ENCODE data around the gene SSX2IP. TPM values are rescaled to one million over a fixed set of nuclear protein-coding genes. Genes with fewer than 3 reads are reported as not detected.

The SSX2IP gene
- total RNA-seq, 1 donor from 2014 or later = 15.0 TPM

- H3K36me3 Mint-ChIP-seq (ENCODE audit: low read depth) = peaks cover 3% of the 10 kb centered on the region
- H3K4me1 Mint-ChIP-seq (ENCODE audit: low read depth) = peaks cover 19% of the 10 kb centered on the region
- intact Hi-C loops (cut with micrococcal nuclease) = no loop called here
- H3K27ac Mint-ChIP-seq = no peak overlapping the region
- peaks cover 21% of the 10 kb centered on the region for H3K9me3 Mint-ChIP-seq
- no peak overlapping the region for H3K4me3 Mint-ChIP-seq
- DNase-seq (ENCODE audit: low spot score) = no peak
- no peaks in the 10 kb centered on the region for H3K27me3 Mint-ChIP-seq (ENCODE audit: insufficient read depth)
Observed at GRCh38 chr1:84617349-84617748, 72.9 kb downstream of the SSX2IP start.

GRCh38 chr1:84615790-84616189 lies 74.5 kb downstream of the SSX2IP start:
- Mint-ChIP-seq H3K36me3 (ENCODE audit: low read depth) (peaks cover 3% of the 10 kb centered on the region), H3K27ac (no peak overlapping the region), H3K4me1 (ENCODE audit: low read depth) (peaks cover 21% of the 10 kb centered on the region), H3K27me3 (ENCODE audit: insufficient read depth) (no peaks in the 10 kb centered on the region), H3K9me3 (peaks cover 21% of the 10 kb centered on the region), H3K4me3 (no peak overlapping the region)
- no peak for DNase-seq (ENCODE audit: low spot score)
- intact Hi-C loops (cut with micrococcal nuclease) = no loop called here

- Mint-ChIP-seq H3K27ac (no peak overlapping the region), H3K9me3 (peaks cover 21% of the 10 kb centered on the region), H3K4me1 (ENCODE audit: low read depth) (peaks cover 6% of the 10 kb centered on the region), H3K27me3 (ENCODE audit: insufficient read depth) (no peaks in the 10 kb centered on the region), H3K36me3 (ENCODE audit: low read depth) (peaks cover 3% of the 10 kb centered on the region), H3K4me3 (no peak overlapping the region)
- DNase-seq (ENCODE audit: low spot score) = no peak
- intact Hi-C loops (cut with micrococcal nuclease) = no loop called here
Observed at GRCh38 chr1:84613887-84614286, 76.4 kb downstream of the SSX2IP start.

- DNase-seq (ENCODE audit: low spot score) = no peak
- no peak overlapping the region for H3K27ac Mint-ChIP-seq
- H3K36me3 Mint-ChIP-seq (ENCODE audit: low read depth) = peaks cover 3% of the 10 kb centered on the region
- H3K4me1 Mint-ChIP-seq (ENCODE audit: low read depth) = peaks cover 6% of the 10 kb centered on the region
- intact Hi-C loops (cut with micrococcal nuclease) = no loop called here
- no peaks in the 10 kb centered on the region for H3K27me3 Mint-ChIP-seq (ENCODE audit: insufficient read depth)
- no peak overlapping the region for H3K4me3 Mint-ChIP-seq
- H3K9me3 Mint-ChIP-seq = peaks cover 21% of the 10 kb centered on the region
Observed at GRCh38 chr1:84613026-84613425, 77.2 kb downstream of the SSX2IP start.

- no peak overlapping the region for H3K27ac Mint-ChIP-seq
- intact Hi-C loops (cut with micrococcal nuclease) = no loop called here
- H3K36me3 Mint-ChIP-seq (ENCODE audit: low read depth) = peaks cover 3% of the 10 kb centered on the region
- H3K27me3 Mint-ChIP-seq (ENCODE audit: insufficient read depth) = no peaks in the 10 kb centered on the region
- H3K4me3 Mint-ChIP-seq = no peak overlapping the region
- H3K4me1 Mint-ChIP-seq (ENCODE audit: low read depth) = peaks cover 6% of the 10 kb centered on the region
- no peak for DNase-seq (ENCODE audit: low spot score)
- peaks cover 22% of the 10 kb centered on the region for H3K9me3 Mint-ChIP-seq
Observed at GRCh38 chr1:84611796-84612195, 78.5 kb downstream of the SSX2IP start.

- Mint-ChIP-seq H3K27ac (no peak overlapping the region), H3K9me3 (peaks cover 29% of the 10 kb centered on the region), H3K4me1 (ENCODE audit: low read depth) (peaks cover 6% of the 10 kb centered on the region), H3K4me3 (no peak overlapping the region), H3K36me3 (ENCODE audit: low read depth) (peaks cover 5% of the 10 kb centered on the region), H3K27me3 (ENCODE audit: insufficient read depth) (peaks cover 2% of the 10 kb centered on the region)
- intact Hi-C loops (cut with micrococcal nuclease) = no loop called here
- no peak for DNase-seq (ENCODE audit: low spot score)
Observed at GRCh38 chr1:84611091-84611490, 79.2 kb downstream of the SSX2IP start.

- Mint-ChIP-seq H3K4me1 (ENCODE audit: low read depth) (peaks cover 6% of the 10 kb centered on the region), H3K27ac (no peak overlapping the region), H3K36me3 (ENCODE audit: low read depth) (peaks cover 13% of the 10 kb centered on the region), H3K9me3 (peaks cover 33% of the 10 kb centered on the region), H3K4me3 (no peak overlapping the region), H3K27me3 (ENCODE audit: insufficient read depth) (peaks cover 2% of the 10 kb centered on the region)
- intact Hi-C loops (cut with micrococcal nuclease) = no loop called here
- no peak for DNase-seq (ENCODE audit: low spot score)
Observed at GRCh38 chr1:84606977-84607376, 83.3 kb downstream of the SSX2IP start.

GRCh38 chr1:84605157-84605556 lies 85.1 kb downstream of the SSX2IP start:
- Mint-ChIP-seq H3K4me3 (no peak overlapping the region), H3K27ac (no peak overlapping the region), H3K4me1 (ENCODE audit: low read depth) (peaks cover 6% of the 10 kb centered on the region), H3K27me3 (ENCODE audit: insufficient read depth) (peaks cover 2% of the 10 kb centered on the region), H3K9me3 (peaks cover 33% of the 10 kb centered on the region), H3K36me3 (ENCODE audit: low read depth) (peaks cover 13% of the 10 kb centered on the region)
- no peak for DNase-seq (ENCODE audit: low spot score)
- intact Hi-C loops (cut with micrococcal nuclease) = no loop called here

GRCh38 chr1:84603941-84604830 lies 86.1 kb downstream of the SSX2IP start:
- no peak for DNase-seq (ENCODE audit: low spot score)

GRCh38 chr1:84603223-84603622 lies 87.0 kb downstream of the SSX2IP start:
- peaks cover 2% of the 10 kb centered on the region for H3K27me3 Mint-ChIP-seq (ENCODE audit: insufficient read depth)
- DNase-seq (ENCODE audit: low spot score) = no peak
- H3K4me1 Mint-ChIP-seq (ENCODE audit: low read depth) = peaks cover 24% of the 10 kb centered on the region
- H3K9me3 Mint-ChIP-seq = peaks cover 33% of the 10 kb centered on the region
- intact Hi-C loops (cut with micrococcal nuclease) = no loop called here
- no peak overlapping the region for H3K27ac Mint-ChIP-seq
- H3K36me3 Mint-ChIP-seq (ENCODE audit: low read depth) = peaks cover 13% of the 10 kb centered on the region
- no peak overlapping the region for H3K4me3 Mint-ChIP-seq

More at GRCh38 chr1:84603941-84604830, 86.1 kb downstream of the SSX2IP start:
- H3K9me3 Mint-ChIP-seq = peaks cover 33% of the 10 kb centered on the region
- H3K27ac Mint-ChIP-seq = no peak overlapping the region
- H3K27me3 Mint-ChIP-seq (ENCODE audit: insufficient read depth) = peaks cover 2% of the 10 kb centered on the region
- H3K4me3 Mint-ChIP-seq = no peak overlapping the region
- H3K36me3 Mint-ChIP-seq (ENCODE audit: low read depth) = peaks cover 13% of the 10 kb centered on the region
- intact Hi-C loops (cut with micrococcal nuclease) = no loop called here
- peaks cover 16% of the 10 kb centered on the region for H3K4me1 Mint-ChIP-seq (ENCODE audit: low read depth)

GRCh38 chr1:84600796-84601195 lies 89.5 kb downstream of the SSX2IP start:
- Mint-ChIP-seq H3K9me3 (peaks cover 23% of the 10 kb centered on the region), H3K36me3 (ENCODE audit: low read depth) (peaks cover 8% of the 10 kb centered on the region), H3K4me3 (no peak overlapping the region), H3K4me1 (ENCODE audit: low read depth) (peaks cover 24% of the 10 kb centered on the region), H3K27me3 (ENCODE audit: insufficient read depth) (no peaks in the 10 kb centered on the region), H3K27ac (no peak overlapping the region)
- intact Hi-C loops (cut with micrococcal nuclease) = no loop called here
- no peak for DNase-seq (ENCODE audit: low spot score)

- peaks cover 24% of the 10 kb centered on the region for H3K4me1 Mint-ChIP-seq (ENCODE audit: low read depth)
- intact Hi-C loops (cut with micrococcal nuclease) = loop anchor here (1.0 kb wide), 2 partner anchors 20 to 26 kb away; no protein-coding TSS in a partner anchor
- no peak for DNase-seq (ENCODE audit: low spot score)
- H3K27me3 Mint-ChIP-seq (ENCODE audit: insufficient read depth) = no peaks in the 10 kb centered on the region
- H3K4me3 Mint-ChIP-seq = peak overlapping the region; percentile 30
- H3K36me3 Mint-ChIP-seq (ENCODE audit: low read depth) = peaks cover 2% of the 10 kb centered on the region
- H3K27ac Mint-ChIP-seq = peak overlapping the region; percentile 78
- H3K9me3 Mint-ChIP-seq = peaks cover 13% of the 10 kb centered on the region
Observed at GRCh38 chr1:84598846-84599741, 91.2 kb downstream of the SSX2IP start.

GRCh38 chr1:84598418-84598817 lies 91.8 kb downstream of the SSX2IP start:
- Mint-ChIP-seq H3K9me3 (peaks cover 16% of the 10 kb centered on the region), H3K4me3 (no peak overlapping the region), H3K4me1 (ENCODE audit: low read depth) (peaks cover 24% of the 10 kb centered on the region), H3K36me3 (ENCODE audit: low read depth) (peaks cover 2% of the 10 kb centered on the region), H3K27ac (no peak overlapping the region), H3K27me3 (ENCODE audit: insufficient read depth) (no peaks in the 10 kb centered on the region)
- no peak for DNase-seq (ENCODE audit: low spot score)
- intact Hi-C loops (cut with micrococcal nuclease) = no loop called here
